Endothelial cell (in vitro differentiated cells): Measurements from ENCODE around the gene TPRG1. TPM values are rescaled to one million over a fixed set of nuclear protein-coding genes. Genes with fewer than 3 reads are reported as not detected.

Experiments used
- DNase-seq: peaks from one replicate; pipeline ENCODE4 v3.0.0; 2021; ENCODE audit warnings: low spot score
- H3K27ac Mint-ChIP-seq: one replicate; pipeline ENCODE4 v1.8.0; 2021; ENCODE audit warnings: mixed read lengths, inconsistent platforms; ENCODE audit not compliant: unreplicated experiment
- H3K27me3 Mint-ChIP-seq: one replicate; pipeline ENCODE4 v1.8.0; 2021; ENCODE audit warnings: mild to moderate bottlenecking, moderate library complexity, mixed read lengths, inconsistent platforms; ENCODE audit not compliant: unreplicated experiment
- H3K36me3 Mint-ChIP-seq: one replicate; pipeline ENCODE4 v1.8.0; 2021; ENCODE audit warnings: mild to moderate bottlenecking, low read depth, mixed read lengths, inconsistent platforms; ENCODE audit not compliant: unreplicated experiment
- H3K4me1 Mint-ChIP-seq: one replicate; pipeline ENCODE4 v1.8.0; 2021; ENCODE audit warnings: mild to moderate bottlenecking, mixed read lengths, inconsistent platforms; ENCODE audit not compliant: unreplicated experiment
- H3K4me3 Mint-ChIP-seq: one replicate; pipeline ENCODE4 v1.8.0; 2021; ENCODE audit warnings: mild to moderate bottlenecking, mixed read lengths, inconsistent platforms; ENCODE audit not compliant: unreplicated experiment
- H3K9me3 Mint-ChIP-seq: one replicate; pipeline ENCODE4 v1.8.0; 2021; ENCODE audit warnings: mixed read lengths, inconsistent platforms; ENCODE audit not compliant: unreplicated experiment
- total RNA-seq: library from RNA; stranded (reverse); fragmentation: NEBNext Ultra II Directional; extraction: Animal tissue kit (Norgen Biotek cat#: 25700); gene quantifications from one replicate; pipeline ENCODE4 v1.2.1, GENCODE V29; 2021; ENCODE audit not compliant: unreplicated experiment
- TF ChIP-seq, protein P1 (sequence below): fragments of 200-600 bp; sonication (generic); IDR thresholded peaks from one replicate; pipeline ENCODE4 v1.5.0; 2021; ENCODE audit warnings: antibody characterized with exemption; ENCODE audit not compliant: unreplicated experiment

The TPRG1 gene
- total RNA-seq, 1 donor from 2014 or later = 2.1 TPM

DNA sequence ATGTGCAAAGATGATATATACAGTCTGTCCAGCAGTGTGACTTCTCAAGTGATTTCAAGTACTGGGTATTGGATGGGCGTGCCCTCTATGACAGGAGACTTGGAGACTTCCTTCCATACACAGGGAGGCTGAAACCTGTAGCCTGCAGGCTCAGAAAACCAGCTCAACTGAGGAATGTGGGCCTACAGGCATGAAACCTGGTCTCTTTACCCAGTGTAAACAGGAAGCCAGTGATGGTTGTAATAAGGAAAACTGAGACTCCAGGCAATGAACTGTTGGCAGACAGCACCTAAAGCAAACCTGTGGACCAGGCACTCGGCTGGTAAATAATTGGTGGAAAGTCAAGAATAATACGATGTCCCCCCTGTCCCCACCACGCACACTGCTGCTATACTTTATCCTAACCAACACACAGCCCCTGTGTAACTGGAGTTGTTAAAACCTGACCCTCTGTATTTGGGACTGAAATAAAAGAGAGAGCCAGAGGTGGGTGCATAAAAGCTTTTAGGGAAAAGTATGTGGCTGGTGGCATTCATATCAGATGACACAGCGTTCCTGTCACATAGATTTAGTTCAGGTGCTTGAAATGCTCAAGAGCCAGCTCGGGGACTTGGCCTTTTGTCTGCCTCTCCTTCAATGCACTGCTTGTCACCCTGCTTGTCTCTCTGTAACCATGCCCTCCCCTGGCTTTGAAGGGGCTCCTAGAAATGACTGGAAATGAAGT lies 144.7 kb downstream of the TPRG1 start:
- TF ChIP-seq, protein P1, sequence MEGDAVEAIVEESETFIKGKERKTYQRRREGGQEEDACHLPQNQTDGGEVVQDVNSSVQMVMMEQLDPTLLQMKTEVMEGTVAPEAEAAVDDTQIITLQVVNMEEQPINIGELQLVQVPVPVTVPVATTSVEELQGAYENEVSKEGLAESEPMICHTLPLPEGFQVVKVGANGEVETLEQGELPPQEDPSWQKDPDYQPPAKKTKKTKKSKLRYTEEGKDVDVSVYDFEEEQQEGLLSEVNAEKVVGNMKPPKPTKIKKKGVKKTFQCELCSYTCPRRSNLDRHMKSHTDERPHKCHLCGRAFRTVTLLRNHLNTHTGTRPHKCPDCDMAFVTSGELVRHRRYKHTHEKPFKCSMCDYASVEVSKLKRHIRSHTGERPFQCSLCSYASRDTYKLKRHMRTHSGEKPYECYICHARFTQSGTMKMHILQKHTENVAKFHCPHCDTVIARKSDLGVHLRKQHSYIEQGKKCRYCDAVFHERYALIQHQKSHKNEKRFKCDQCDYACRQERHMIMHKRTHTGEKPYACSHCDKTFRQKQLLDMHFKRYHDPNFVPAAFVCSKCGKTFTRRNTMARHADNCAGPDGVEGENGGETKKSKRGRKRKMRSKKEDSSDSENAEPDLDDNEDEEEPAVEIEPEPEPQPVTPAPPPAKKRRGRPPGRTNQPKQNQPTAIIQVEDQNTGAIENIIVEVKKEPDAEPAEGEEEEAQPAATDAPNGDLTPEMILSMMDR = no peak
- H3K27me3 Mint-ChIP-seq = peaks cover 2% of the 10 kb centered on the region
- H3K27ac Mint-ChIP-seq = no peak overlapping the region
- no peaks in the 10 kb centered on the region for H3K9me3 Mint-ChIP-seq
- no peak for DNase-seq
- no peak overlapping the region for H3K4me3 Mint-ChIP-seq
- no peaks in the 10 kb centered on the region for H3K36me3 Mint-ChIP-seq
- H3K4me1 Mint-ChIP-seq = peaks cover 2% of the 10 kb centered on the region

DNA sequence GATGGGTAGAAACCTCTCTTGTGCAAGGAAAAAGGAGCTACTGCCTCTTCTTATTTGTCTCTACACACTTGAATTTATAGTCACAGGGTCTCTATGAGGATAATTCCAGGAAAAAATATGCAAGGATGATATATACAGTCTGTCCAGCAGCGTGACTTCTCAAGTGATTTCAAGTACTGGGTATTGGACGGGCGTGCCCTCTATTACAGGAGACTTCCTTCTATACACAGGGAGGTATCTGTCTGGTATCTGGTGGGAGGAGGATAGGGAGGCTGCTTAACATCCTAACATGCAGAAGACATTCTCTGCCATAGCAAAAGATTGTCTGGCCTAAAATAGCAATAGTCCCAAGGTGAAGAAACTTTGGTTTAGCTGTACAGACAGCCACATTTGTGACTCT lies 146.1 kb downstream of the TPRG1 start:
- TF ChIP-seq, protein P1 = no peak
- H3K4me3 Mint-ChIP-seq = no peak overlapping the region
- no peaks in the 10 kb centered on the region for H3K9me3 Mint-ChIP-seq
- no peaks in the 10 kb centered on the region for H3K36me3 Mint-ChIP-seq
- H3K27ac Mint-ChIP-seq = no peak overlapping the region
- peaks cover 5% of the 10 kb centered on the region for H3K4me1 Mint-ChIP-seq
- no peaks in the 10 kb centered on the region for H3K27me3 Mint-ChIP-seq
- DNase-seq = no peak

DNA sequence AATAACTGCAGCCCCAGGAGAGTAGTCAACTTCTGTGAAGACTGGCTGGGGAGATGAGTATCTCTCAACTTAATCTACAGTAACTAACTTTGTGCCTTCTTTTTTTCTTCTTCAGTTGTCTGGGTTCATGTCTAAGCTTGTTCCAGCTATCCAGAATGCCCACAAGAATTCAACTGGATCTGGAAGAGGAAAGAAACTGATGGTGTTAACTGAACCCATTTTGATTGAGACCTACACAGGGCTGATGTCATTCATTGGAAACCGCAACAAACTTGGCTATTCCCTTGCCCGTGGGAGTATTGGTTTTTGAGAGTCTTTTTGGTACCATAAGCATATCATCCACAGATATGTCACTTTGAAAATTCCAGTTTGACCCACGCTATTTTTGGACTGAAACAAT lies 148.7 kb downstream of the TPRG1 start:
- H3K27me3 Mint-ChIP-seq = no peaks in the 10 kb centered on the region
- H3K27ac Mint-ChIP-seq = no peak overlapping the region
- TF ChIP-seq, protein P1 = no peak
- no peak overlapping the region for H3K4me3 Mint-ChIP-seq
- DNase-seq = no peak
- H3K36me3 Mint-ChIP-seq = no peaks in the 10 kb centered on the region
- H3K9me3 Mint-ChIP-seq = no peaks in the 10 kb centered on the region
- H3K4me1 Mint-ChIP-seq = peaks cover 7% of the 10 kb centered on the region

- Mint-ChIP-seq H3K27me3 (no peaks in the 10 kb centered on the region), H3K9me3 (no peaks in the 10 kb centered on the region), H3K4me3 (no peak overlapping the region), H3K36me3 (no peaks in the 10 kb centered on the region), H3K4me1 (peaks cover 5% of the 10 kb centered on the region), H3K27ac (no peak overlapping the region)
- no peak for DNase-seq
- TF ChIP-seq, protein P1 = no peak
These were observed 150.6 kb downstream of the TPRG1 start for GRCh38 chr3:189322339-189322738.

GRCh38 chr3:189324538-189325138 lies 152.9 kb downstream of the TPRG1 start:
- H3K36me3 Mint-ChIP-seq = no peaks in the 10 kb centered on the region
- no peak overlapping the region for H3K27ac Mint-ChIP-seq
- no peaks in the 10 kb centered on the region for H3K27me3 Mint-ChIP-seq
- H3K9me3 Mint-ChIP-seq = no peaks in the 10 kb centered on the region
- no peak overlapping the region for H3K4me3 Mint-ChIP-seq
- peaks cover 5% of the 10 kb centered on the region for H3K4me1 Mint-ChIP-seq
- TF ChIP-seq, protein P1 = no peak
- no peak for DNase-seq
